OCI-LY3 (cell line): ENCODE measurements around the gene TEAD1.

Experiments
- H2AFZ ChIP-seq: fragments of 200-600, 300-600 bp; shearing (Covaris generic); 2 replicates; pipeline ENCODE4 v1.6.0; 2014; ENCODE audit warnings: antibody characterized with exemption, low read depth, low read length
- H3K27ac ChIP-seq: fragments of 200-600, 300-600 bp; sonication (generic); 2 replicates; pipeline ENCODE4 v1.5.1; 2014; ENCODE audit warnings: mild to moderate bottlenecking, low read length, moderate library complexity, mixed read lengths
- H3K27me3 ChIP-seq: fragments of 200-600, 300-600 bp; sonication (generic); 2 replicates; pipeline ENCODE4 v1.6.1; 2014; ENCODE audit warnings: low read depth, low read length, mixed read lengths
- H3K36me3 ChIP-seq: fragments of 200-600, 300-600 bp; sonication (generic); replicated peaks from 2 replicates; pipeline ENCODE3; 2014; ENCODE audit warnings: low read depth, low read length, mixed read lengths
- H3K4me1 ChIP-seq: fragments of 300-600, 200-600 bp; sonication (generic); 2 replicates; pipeline ENCODE4 v1.6.1; 2014; ENCODE audit warnings: low read length, mixed read lengths
- H3K4me2 ChIP-seq: fragments of 200-600, 300-600 bp; sonication (generic); 2 replicates; pipeline ENCODE4 v1.6.1; 2014; ENCODE audit warnings: low read length, mixed read lengths
- H3K4me3 ChIP-seq: fragments of 300-600, 200-600 bp; sonication (generic); 2 replicates; pipeline ENCODE4 v1.5.1; 2014; ENCODE audit warnings: antibody characterized with exemption, mild to moderate bottlenecking, low read length, moderate library complexity
- H3K79me2 ChIP-seq: fragments of 300-600, 200-600 bp; shearing (Covaris generic); 2 replicates; pipeline ENCODE4 v1.6.1; 2014; ENCODE audit warnings: mild to moderate bottlenecking, low read length, mixed read lengths
- H3K9ac ChIP-seq: fragments of 300-600, 200-600 bp; shearing (Covaris generic); 2 replicates; pipeline ENCODE4 v1.6.0; 2014; ENCODE audit warnings: mild to moderate bottlenecking, low read length, moderate library complexity
- H3K9me3 ChIP-seq: fragments of 200-600, 300-600 bp; shearing (Covaris generic); 2 replicates; pipeline ENCODE4 v1.6.1; 2014; ENCODE audit warnings: low read length, mixed read lengths; ENCODE audit not compliant: insufficient read depth
- H4K20me1 ChIP-seq: fragments of 200-600, 300-600 bp; sonication (generic); 2 replicates; pipeline ENCODE4 v1.6.1; 2016; ENCODE audit warnings: low read length, mixed read lengths; ENCODE audit not compliant: insufficient read depth
- EZH2phosphoT487 ChIP-seq: fragments of 200-600 bp; shearing (Covaris generic); IDR thresholded peaks from 2 replicates; pipeline ENCODE4 v1.6.1; 2018; ENCODE audit warnings: antibody characterized with exemption, mixed run types, low read depth
- TF ChIP-seq, protein P1 (sequence below): fragments of 200-600, 300-600 bp; sonication (generic); IDR thresholded peaks from 2 replicates; pipeline ENCODE4 v1.5.1; 2014; ENCODE audit warnings: antibody characterized with exemption, low read length, low read depth

The TEAD1 gene

DNA sequence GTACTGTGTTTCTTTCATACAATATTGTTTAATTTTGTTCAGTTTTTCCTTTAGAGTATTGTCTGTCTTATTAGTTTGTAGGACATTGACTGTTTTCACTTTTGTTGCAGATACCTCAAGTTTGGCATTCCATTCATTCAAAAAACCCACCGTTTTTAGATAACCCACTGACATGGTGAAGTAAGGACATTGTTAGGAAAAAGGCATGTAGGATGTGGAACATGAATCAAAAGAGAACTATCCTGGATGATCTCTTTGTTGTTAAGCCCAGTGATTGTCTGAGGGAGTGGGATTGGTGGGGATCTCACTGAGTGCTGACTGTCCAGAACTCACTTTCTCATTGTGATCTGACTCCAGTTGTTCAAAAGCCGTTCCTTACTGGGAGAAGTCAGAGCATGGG is 119.3 kb downstream of the TEAD1 start:
- Histone ChIP-seq H3K79me2 (no peaks in the 10 kb centered on the region), H3K27ac (no peak overlapping the region), H4K20me1 (no peaks in the 10 kb centered on the region)

DNA sequence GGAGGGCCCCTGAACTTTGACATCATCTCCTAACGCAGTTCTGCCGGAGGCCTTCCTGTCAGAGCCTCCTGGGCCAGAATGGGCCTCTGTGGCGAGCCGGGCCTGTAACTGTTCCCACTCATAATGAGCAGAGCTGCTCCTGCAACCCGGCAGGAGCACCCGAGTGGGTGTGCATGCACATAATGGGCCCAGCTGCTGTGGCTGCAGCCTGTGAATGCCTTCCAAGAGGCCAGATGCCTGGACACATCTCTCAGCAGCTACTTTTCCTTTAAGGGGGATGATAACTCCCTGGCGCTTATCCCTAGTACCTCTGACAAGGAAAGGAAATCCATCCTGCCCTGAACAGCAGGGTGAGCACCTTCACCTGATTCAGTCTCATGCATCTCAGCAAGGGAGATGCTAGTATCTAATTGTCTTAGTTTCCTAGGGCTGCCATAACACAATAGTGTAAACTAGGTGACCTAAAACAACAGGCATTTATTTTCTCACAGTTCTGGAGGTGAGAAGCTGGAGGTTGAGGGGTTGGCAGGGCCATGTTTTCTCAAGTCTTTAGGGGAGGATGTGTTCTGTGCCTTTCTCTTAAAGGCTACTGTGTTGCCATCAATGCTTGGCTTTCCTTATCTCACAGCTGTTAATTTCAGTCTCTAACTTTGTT is 120.5 kb downstream of the TEAD1 start:
- H2AFZ ChIP-seq = no peak overlapping the region
- H3K4me2 ChIP-seq = no peak overlapping the region
- H3K79me2 ChIP-seq = no peaks in the 10 kb centered on the region
- no peak overlapping the region for H3K9ac ChIP-seq
- no peak overlapping the region for H3K4me3 ChIP-seq
- no peak overlapping the region for H3K27ac ChIP-seq
- no peaks in the 10 kb centered on the region for H3K4me1 ChIP-seq
- H3K9me3 ChIP-seq = no peaks in the 10 kb centered on the region
- no peak for TF ChIP-seq EZH2phosphoT487
- TF ChIP-seq, protein P1, sequence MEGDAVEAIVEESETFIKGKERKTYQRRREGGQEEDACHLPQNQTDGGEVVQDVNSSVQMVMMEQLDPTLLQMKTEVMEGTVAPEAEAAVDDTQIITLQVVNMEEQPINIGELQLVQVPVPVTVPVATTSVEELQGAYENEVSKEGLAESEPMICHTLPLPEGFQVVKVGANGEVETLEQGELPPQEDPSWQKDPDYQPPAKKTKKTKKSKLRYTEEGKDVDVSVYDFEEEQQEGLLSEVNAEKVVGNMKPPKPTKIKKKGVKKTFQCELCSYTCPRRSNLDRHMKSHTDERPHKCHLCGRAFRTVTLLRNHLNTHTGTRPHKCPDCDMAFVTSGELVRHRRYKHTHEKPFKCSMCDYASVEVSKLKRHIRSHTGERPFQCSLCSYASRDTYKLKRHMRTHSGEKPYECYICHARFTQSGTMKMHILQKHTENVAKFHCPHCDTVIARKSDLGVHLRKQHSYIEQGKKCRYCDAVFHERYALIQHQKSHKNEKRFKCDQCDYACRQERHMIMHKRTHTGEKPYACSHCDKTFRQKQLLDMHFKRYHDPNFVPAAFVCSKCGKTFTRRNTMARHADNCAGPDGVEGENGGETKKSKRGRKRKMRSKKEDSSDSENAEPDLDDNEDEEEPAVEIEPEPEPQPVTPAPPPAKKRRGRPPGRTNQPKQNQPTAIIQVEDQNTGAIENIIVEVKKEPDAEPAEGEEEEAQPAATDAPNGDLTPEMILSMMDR = no peak
- no peaks in the 10 kb centered on the region for H4K20me1 ChIP-seq
- H3K36me3 ChIP-seq = no peaks in the 10 kb centered on the region
- peaks cover 26% of the 10 kb centered on the region for H3K27me3 ChIP-seq

More for the DNA sequence above, 119.3 kb downstream of the TEAD1 start:
- Histone ChIP-seq H2AFZ (no peak overlapping the region), H3K9me3 (no peaks in the 10 kb centered on the region), H3K27me3 (peaks cover 14% of the 10 kb centered on the region; the same call in 1 of the 2 replicates), H3K36me3 (no peaks in the 10 kb centered on the region), H3K4me3 (no peak overlapping the region), H3K4me1 (no peaks in the 10 kb centered on the region), H3K4me2 (no peak overlapping the region), H3K9ac (no peak overlapping the region)
- TF ChIP-seq, protein P1 = no peak
- TF ChIP-seq EZH2phosphoT487 = no peak

DNA sequence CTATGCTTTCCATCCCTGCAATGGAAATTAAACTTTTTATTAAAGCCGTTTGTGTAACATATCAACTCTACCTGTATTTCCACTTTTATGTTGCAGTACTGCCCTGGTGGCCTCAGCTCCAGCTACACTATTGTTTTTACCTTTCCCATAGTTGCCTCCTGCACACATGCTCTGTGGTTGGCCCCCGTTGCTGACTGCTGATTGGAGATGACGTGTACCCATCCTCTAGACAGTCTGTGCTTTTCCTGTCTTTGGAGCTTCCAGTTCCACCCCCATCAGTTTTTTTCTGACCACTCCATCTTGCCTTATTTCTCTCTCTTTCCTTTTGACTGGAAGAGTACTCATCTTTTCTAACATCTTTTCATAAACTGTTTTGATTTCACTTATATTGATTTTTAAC is 123.8 kb downstream of the TEAD1 start:
- no peak overlapping the region for H3K4me2 ChIP-seq

DNA sequence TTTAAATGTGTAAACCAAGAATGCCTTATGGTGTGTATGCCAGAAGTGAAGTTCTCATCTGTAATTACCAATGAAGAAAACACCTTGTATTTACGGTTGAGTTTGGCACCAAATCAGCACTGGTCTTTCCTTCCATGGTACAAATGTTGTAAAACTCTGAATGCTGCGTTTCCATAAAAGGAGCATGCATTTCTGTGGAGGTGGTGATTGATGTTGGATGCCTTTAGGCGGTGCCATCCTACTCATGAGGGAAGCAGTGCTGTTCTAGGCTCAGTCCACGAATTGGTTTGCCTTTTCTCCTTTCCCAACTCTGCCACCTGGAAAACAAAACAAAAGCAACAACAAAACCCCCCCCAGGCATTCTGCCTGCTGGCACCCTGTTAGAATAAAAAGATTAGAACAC is 124.4 kb downstream of the TEAD1 start:
- H3K4me1 ChIP-seq = no peaks in the 10 kb centered on the region
- no peaks in the 10 kb centered on the region for H3K36me3 ChIP-seq
- no peaks in the 10 kb centered on the region for H3K79me2 ChIP-seq
- no peaks in the 10 kb centered on the region for H4K20me1 ChIP-seq
- H3K27me3 ChIP-seq = peaks cover 46% of the 10 kb centered on the region
- no peak overlapping the region for H3K4me2 ChIP-seq
- no peak overlapping the region for H2AFZ ChIP-seq
- no peak overlapping the region for H3K4me3 ChIP-seq
- no peaks in the 10 kb centered on the region for H3K9me3 ChIP-seq
- no peak for TF ChIP-seq EZH2phosphoT487
- H3K9ac ChIP-seq = no peak overlapping the region
- no peak overlapping the region for H3K27ac ChIP-seq

More for the DNA sequence above, 123.8 kb downstream of the TEAD1 start:
- no peaks in the 10 kb centered on the region for H4K20me1 ChIP-seq
- no peaks in the 10 kb centered on the region for H3K4me1 ChIP-seq
- H3K4me3 ChIP-seq = no peak overlapping the region
- H3K27ac ChIP-seq = no peak overlapping the region
- H3K9ac ChIP-seq = no peak overlapping the region
- no peak overlapping the region for H2AFZ ChIP-seq
- peaks cover 46% of the 10 kb centered on the region for H3K27me3 ChIP-seq
- no peaks in the 10 kb centered on the region for H3K36me3 ChIP-seq
- H3K79me2 ChIP-seq = no peaks in the 10 kb centered on the region
- TF ChIP-seq EZH2phosphoT487 = no peak
- TF ChIP-seq, protein P1 = no peak
- H3K9me3 ChIP-seq = no peaks in the 10 kb centered on the region
